Activated effector memory CD4-positive, alpha-beta T cell treated with Interleukin-2 at 50 U/mL for 16 hours (primary cell): ENCODE measurements around the gene VKORC1.

Experiments
- DNase-seq: peaks from one replicate; pipeline ENCODE4 v3.0.0-alpha.2; 2020

Gene VKORC1

DNA sequence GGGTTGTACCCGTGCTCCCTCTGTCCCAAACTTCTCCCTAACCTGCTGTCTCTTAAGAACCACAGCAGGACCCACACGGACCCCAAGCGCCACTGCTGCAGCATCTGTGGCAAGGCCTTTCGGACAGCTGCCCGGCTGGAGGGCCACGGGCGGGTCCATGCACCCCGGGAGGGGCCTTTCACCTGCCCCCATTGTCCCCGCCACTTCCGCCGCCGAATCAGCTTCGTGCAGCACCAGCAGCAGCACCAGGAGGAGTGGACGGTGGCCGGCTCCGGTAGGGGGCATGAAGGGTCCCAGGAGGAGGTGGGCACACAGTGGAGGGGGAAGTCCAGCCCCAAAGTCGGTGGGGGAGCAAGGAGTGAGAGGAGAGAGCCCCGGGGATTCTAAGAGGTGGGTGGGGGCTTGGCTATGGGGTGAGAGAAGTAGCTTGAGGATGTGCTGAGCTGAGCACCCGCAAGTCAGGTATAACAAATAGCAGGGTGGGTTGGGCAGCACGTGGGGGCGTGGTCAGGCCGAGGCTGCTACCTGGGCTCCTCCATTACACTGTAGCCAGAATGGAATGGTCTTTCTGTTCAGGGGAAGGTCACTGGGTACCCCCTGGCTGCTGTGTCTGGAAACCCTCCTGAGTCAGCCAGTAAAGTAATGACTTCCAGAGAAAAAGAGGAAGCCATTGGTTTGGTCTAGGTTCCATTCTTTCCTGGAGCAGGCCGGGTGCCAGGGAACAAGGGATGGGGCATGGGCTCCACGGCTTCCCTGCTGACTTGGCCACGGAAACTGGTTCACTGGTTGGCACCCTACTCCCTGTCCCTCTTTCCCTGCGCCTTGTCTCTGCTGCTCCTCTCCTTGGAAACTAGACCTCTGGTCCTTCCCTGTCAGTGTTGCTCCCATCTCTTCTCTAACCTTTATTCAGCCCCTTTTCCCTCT, 12.9 kb downstream of the VKORC1 start:
- DNase-seq: no peak

DNA sequence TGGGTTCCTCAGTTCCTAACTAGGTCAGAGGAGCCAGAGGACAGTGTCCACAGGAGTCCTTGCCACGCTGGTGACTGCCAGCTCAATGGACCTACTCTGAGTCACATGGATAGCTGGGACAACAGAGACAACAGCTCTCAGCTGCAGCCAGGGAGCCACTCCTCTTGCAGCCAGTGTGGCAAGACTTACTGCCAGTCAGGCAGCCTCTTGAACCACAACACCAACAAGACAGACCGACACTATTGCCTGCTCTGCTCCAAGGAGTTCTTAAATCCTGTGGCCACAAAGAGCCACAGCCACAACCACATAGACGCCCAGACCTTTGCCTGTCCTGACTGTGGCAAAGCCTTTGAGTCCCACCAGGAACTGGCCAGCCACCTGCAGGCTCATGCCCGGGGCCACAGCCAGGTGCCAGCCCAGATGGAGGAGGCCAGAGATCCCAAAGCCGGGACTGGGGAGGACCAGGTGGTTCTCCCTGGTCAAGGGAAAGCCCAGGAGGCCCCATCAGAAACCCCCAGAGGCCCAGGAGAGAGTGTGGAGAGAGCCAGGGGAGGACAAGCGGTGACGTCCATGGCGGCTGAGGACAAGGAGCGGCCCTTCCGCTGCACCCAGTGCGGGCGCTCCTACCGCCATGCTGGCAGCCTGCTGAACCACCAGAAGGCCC, 13.7 kb downstream of the VKORC1 start:
- DNase-seq: no peak

DNA sequence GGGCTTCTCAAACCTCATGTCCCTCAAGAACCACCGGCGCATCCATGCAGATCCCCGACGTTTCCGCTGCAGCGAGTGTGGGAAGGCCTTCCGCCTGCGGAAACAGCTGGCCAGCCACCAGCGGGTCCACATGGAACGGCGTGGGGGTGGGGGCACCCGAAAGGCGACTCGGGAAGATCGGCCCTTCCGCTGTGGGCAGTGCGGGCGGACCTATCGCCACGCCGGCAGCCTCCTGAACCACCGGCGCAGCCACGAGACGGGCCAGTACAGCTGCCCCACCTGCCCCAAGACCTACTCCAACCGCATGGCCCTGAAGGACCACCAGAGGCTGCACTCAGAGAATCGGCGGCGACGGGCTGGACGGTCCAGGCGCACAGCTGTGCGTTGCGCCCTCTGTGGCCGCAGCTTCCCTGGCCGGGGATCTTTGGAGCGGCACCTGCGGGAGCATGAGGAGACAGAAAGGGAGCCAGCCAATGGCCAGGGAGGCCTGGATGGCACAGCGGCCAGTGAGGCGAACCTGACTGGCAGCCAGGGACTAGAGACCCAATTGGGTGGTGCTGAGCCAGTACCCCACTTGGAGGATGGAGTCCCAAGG, 14.5 kb downstream of the VKORC1 start:
- no peak for DNase-seq

DNA sequence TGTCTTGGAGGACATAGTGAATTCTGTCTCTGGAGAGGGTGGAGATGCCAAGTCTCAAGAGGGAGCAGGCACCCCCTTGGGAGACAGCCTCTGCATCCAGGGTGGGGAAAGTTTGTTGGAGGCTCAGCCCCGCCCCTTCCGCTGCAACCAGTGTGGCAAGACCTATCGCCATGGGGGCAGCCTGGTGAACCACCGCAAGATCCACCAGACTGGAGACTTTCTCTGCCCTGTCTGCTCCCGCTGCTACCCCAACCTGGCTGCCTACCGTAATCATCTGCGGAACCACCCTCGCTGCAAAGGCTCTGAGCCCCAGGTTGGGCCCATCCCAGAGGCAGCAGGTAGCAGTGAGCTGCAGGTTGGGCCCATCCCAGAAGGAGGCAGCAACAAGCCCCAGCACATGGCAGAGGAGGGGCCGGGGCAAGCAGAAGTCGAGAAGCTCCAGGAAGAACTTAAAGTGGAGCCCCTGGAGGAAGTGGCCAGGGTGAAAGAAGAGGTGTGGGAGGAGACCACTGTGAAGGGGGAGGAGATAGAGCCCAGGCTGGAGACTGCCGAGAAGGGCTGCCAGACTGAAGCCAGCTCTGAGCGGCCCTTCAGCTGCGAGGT, 15.2 kb downstream of the VKORC1 start:
- DNase-seq: no peak

DNA sequence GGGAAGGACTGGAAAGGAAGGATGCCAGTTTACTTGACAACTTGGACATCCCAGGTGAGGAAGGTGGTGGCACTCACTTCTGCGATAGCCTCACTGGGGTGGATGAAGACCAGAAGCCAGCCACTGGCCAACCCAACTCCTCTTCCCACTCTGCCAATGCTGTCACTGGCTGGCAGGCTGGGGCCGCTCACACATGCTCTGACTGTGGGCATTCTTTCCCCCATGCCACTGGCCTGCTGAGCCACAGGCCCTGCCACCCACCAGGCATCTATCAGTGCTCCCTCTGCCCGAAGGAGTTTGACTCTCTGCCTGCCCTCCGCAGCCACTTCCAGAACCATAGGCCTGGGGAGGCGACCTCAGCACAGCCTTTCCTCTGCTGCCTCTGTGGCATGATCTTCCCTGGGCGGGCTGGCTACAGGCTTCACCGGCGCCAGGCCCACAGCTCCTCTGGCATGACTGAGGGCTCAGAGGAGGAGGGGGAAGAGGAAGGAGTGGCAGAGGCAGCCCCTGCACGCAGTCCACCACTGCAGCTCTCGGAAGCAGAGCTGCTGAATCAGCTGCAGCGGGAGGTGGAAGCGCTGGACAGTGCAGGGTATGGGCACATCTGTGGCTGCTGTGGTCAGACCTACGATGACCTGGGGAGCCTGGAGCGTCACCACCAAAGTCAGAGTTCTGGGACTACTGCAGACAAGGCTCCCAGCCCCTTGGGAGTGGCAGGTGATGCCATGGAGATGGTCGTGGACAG, 15.8 kb downstream of the VKORC1 start:
- no peak for DNase-seq

DNA sequence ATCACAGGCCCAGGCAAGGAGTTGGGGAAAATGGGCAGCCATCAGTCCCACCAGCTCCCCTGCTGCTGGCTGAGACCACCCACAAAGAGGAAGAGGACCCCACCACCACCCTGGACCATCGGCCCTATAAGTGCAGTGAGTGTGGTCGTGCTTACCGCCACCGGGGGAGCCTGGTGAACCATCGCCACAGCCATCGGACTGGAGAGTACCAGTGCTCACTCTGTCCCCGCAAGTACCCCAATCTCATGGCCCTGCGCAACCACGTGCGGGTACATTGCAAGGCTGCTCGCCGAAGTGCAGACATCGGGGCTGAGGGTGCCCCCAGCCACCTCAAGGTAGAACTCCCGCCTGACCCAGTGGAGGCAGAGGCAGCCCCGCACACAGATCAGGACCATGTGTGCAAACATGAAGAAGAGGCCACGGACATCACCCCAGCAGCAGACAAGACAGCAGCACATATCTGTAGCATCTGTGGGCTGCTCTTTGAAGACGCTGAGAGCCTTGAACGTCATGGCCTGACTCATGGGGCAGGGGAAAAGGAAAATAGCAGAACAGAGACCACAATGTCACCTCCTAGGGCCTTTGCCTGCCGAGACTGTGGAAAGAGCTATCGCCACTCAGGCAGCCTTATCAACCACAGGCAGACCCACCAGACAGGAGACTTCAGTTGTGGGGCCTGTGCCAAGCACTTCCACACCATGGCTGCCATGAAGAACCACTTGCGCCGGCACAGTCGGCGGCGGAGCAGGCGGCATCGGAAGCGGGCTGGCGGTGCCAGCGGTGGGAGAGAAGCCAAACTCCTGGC, 16.8 kb downstream of the VKORC1 start:
- no peak for DNase-seq

DNA sequence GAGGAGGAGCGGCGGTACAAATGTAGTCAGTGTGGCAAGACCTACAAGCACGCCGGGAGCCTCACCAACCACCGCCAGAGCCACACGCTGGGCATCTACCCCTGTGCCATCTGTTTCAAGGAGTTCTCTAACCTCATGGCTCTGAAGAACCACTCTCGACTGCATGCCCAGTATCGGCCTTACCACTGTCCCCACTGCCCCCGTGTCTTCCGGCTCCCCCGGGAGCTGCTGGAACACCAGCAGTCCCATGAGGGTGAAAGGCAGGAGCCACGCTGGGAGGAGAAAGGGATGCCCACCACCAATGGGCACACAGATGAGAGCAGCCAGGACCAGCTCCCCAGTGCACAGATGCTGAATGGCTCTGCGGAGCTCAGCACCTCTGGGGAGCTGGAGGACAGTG, 17.6 kb downstream of the VKORC1 start:
- no peak for DNase-seq

DNA sequence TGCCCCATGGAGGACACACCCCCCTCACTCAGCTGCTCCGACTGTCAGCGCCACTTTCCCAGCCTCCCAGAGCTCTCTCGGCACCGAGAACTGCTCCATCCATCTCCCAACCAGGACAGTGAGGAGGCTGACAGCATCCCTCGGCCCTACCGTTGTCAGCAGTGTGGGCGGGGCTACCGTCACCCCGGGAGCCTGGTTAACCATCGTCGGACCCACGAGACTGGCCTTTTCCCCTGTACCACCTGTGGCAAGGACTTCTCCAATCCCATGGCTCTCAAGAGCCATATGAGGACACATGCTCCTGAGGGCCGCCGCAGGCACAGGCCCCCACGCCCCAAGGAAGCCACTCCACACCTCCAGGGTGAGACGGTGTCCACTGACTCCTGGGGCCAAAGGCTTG, 18.3 kb downstream of the VKORC1 start:
- DNase-seq: no peak

DNA sequence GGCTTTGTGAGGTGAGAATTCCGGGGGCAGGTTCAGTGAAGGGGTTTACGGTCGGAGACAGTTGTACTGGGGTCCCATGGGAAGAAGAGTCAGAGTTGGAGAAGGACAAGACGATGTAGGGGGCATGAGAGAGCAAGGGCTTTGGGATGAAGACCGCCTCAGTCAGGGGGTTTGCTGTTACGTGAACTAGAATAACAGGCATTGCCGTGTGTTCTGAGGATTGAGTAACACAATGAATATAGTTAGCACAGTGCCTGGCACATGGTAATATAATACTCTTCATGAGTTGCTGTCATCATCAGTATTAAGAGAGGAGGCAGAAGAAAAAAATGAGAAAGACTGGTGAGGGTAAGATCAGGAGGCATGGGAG, 19.8 kb downstream of the VKORC1 start:
- DNase-seq: no peak

DNA sequence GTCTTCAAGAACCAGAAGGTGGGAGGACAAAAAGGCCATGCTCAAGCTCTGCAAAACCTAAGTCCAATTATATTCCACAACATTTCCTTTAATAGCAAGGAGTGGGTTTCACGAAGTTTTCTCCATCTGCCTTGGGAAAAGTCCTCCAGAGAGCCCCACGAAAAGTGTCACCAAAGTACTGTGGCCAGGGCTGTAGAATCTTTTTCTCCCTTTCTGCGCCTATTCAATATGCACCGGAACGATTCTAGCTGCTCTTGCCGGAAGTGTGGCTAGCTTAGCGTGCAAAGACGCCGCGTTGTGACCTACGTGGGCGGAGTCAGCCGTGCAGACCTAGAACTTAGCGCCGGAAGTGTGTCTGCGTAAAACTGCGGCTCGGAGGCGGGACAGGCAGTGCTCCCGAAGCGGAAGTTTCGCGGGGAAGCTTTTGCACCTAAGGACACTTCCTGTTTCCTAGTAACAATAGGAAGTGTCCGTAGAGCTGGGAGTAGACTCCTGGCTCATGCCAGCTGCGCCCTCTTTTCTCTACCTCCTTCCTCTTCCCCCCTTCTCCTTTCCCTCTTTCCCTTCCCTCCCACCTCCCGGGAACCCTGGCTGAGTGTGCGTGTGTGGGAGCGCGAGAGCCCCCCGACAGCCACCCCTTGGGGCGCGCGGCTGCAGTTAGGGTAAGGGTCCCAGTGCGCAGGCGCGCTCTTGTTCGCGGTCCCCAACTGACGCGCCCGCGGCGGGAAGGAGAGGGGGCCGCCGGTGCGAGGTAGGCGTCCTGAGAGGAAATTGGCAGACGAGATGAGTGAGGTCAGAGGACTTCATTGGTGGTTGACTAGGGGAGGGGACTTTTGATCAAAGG, 20.4 kb downstream of the VKORC1 start, which contains the start of the genes ZNF646 and ZNF668:
TSS of gene ZNF646 (plus strand) at position 453 of the 844 bp plus-strand sequence. CDS start 1,903 bp downstream, outside the sequence.
TSS of gene ZNF668 (minus strand) at position 271 of the 844 bp plus-strand sequence. CDS start 9,781 bp downstream, outside the sequence.
- DNase-seq: peak; percentile 96

DNA sequence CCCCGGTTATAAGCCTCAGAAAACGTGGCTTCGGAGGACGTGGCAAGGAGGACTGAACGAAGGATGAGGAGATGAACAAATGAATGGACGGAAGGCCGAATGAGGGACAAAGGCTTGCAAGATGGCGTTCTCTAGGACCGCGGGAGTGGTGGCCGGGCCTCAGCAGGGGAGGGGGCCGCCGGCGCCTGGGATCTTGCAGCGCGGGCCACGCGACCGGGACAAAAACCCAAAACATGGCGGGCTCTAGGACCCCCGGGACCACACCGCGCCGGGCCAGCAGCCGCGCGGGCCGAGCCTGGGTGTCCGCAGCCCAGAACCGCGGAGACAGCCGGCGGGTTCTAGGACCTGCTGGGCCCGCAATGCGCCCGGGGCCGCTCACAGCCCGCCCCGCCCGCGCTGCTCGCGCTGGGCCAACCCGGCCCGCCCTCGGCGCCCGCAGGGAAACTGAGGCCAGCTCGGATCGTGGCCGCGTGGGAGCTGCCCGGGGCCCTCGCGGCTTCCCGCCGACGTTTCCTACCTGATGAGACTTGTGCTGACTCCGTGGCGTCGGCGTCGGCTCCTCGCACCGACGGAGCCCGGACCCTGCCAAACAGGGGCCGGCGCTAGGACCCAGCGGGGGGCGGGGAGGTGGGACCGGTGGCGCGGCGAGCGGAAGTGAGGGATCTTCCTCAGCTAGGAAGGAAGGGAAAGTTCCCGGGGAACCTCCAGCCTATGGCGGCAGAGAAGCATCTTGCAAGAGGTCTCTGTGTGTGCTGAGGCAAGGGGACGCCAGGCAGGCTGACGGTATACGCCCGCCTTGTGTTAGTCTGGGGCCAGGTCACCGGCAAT, 21.2 kb downstream of the VKORC1 start:
- peak; percentile 82 for DNase-seq

DNA sequence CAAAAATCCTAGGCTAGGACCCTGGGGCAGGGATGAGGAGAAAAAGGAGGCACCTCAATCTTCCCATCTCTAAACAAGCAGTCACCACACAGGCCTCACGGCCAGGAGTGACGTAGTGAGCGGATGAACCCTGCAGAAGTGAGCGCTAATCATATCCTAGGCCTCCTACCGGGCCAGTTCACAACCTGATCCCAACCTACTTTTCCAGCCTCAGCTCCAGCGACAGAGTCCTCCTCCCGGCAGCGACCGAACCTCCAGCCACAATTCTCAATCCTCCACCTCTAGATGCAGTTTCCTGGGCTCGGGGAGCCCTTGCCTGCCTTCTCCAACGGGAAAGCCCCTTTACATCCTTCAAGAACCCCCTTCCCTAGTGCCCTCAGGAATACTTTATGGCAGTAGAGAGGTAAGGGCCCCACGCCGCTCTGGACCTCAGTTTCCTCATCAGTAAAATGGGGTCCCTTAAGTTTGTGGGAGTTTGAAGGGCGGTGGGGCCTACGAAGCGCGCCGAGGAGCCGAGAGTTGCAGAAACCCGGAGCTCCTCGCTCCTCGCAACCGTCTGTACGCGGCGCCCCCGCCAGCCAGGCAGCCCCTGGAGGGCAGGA, 22.0 kb downstream of the VKORC1 start:
- DNase-seq: peak; percentile 16

DNA sequence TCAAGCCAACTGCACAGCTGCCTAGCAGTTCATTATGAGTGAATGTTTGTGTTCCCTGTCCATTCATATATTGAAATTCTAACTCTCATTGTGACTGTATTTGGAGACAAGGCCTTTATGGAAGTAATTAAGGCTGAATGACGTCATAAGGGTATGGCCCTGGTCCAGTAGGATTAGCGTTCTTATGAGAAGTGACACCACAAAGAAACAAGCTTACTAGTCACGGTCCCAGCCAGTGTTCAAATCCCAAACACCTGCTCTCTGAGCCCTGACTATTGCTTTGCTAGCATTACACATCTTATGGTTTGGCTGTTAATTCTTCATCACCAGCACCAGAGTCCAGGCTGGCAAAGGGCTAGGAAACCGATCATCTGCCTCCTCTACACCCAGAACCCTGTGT, 22.7 kb downstream of the VKORC1 start:
- no peak for DNase-seq

DNA sequence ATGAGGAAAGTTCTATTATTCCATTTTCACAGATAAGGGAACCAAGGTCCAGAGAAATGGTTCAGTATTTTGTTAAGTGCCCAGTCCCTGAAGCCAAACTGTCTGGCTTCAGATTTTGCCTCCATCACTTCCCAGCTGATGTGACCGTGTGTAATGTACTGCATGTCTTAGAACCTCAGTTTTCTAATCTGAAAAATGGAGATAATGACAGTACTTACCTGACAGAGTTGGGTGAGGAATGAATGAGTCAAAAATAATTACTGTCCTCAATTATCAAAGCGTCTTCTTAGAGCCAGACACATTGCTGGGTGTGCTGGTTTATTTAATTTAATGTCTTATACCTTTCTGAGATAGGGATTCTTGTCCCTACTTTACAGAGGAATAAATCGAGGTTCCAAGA, 27.3 kb downstream of the VKORC1 start:
- DNase-seq: no peak

DNA sequence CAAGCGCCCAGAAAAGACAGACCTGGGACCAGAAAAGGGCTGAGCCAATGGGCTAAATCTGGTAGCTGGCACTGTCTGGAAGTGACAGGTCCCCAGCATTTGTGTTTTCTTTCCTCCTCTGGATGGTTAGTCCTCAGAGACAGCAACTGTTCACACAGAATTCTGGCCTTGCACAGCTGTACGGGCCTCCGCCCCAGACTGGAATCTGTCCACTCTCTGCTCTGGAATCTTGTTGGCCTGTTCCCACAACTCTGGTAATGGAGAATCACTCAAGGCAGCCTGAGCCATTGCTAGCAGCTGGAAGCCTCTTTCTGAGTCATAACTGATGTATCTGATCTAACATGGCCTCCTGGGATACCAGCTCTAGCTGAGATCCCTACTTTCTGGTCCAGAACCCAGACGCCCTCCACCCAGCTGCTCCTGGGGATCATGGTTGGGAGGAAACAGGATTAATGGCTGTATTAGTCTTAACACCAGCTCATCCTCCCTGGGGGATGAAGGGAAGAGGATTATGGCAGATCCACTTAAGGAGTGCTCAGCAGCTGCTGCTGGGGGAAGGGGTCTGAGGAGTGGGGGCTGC, 29.6 kb downstream of the VKORC1 start:
- no peak for DNase-seq

DNA sequence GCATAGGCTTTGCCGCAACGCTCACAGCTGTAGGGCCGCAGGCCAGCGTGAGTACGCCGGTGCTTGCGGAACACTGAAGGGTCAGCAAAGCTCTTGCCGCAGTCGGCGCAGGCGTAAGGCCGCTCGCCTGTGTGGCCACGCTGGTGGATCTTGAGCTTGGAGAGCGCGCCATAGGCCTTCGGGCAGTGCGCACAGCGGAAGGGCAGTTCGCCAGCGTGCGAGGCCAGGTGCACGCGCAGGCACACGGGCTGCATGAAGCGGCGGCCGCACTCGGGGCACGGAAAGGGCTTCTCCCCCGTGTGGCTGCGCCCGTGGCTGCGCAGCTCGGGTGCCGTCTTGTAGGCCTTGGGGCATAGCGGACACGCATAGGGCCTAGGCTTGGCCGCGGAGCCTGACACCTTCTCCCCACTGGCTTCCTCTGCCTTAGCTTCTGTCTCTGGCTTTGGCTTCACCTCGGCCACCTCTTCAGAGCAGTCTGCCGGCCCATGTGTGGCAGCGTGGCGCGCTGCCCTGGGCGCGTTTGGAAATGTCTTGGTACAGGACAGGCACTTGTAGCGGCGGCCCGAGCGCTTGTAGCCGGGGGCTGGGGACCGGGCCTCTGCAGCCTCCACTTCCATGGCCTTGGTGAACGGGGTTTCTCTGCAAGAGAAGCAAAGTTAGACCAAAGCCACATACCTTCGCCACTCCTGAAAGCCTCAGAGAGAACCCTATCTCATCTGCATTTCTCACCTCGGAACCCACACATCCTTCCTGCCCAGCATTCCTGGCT, 30.6 kb downstream of the VKORC1 start:
- no peak for DNase-seq

DNA sequence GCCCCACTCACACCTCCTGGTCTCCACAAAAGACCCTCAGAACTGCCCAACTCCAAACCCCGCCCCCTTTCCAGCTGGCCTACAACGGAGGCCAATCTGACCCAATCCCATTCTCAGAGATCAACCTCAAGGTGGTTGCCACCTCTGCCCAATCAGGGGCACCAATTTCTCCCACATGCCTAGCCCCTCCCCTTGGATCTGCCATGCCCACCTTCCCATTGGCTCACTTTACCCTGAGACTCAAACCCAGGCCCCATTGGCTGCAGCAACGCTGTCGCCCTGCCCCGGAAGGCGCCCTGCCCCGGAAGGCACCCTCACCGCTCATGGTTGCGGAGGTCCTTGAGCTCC, 31.1 kb downstream of the VKORC1 start:
- no peak for DNase-seq

DNA sequence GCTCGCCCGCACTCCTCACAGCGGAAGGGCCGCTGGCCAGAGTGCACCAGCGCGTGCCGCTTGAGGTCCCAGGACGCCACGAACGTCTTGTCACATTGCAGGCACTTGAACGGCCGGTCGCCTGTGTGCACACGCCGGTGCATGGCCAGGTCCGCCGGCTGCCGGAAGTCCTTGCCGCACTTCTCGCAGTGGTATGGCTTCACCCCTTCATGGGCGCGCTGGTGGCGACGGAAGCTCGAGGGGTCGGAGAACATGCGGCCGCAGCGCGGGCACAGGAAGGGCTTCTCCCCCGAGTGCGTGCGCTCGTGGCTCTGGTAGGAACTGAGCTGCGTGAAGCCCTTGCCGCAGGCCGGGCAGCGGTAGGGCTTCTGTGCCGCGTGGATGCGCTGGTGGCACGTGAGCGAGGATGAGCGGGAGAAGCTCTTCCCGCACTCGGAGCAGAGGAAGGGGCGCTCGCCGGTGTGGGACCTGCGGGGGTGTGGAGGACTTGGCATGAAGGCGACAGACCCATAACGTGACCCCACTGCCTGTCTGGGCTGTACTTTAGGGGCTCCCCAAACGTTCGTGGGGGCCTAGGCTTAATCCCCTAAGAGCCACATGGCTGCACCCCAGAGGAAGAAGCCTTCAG, 32.7 kb downstream of the VKORC1 start:
- no peak for DNase-seq
